Skeletal muscle satellite cell (primary cell): ENCODE results near the gene WDR37.
"Not testable (repeated sequence)": the region's sequence is repeated elsewhere in the genome, so short reads cannot be mapped to it uniquely, and the experiment has no call there.

Experiments used
- H3K27me3 ChIP-seq: 2 replicates; pipeline ENCODE4 v1.7.0; 2013; ENCODE audit warnings: low read length; ENCODE audit not compliant: control insufficient read depth, insufficient read depth
- H3K36me3 ChIP-seq: 2 replicates; pipeline ENCODE4 v1.7.0; 2013; ENCODE audit warnings: mild to moderate bottlenecking, control low read depth, low read length; ENCODE audit not compliant: insufficient read depth
- H3K4me1 ChIP-seq: 2 replicates; pipeline ENCODE4 v1.7.0; 2013; ENCODE audit warnings: low read length; ENCODE audit not compliant: control insufficient read depth, insufficient read depth
- H3K4me2 ChIP-seq: 2 replicates; pipeline ENCODE4 v1.7.0; 2013; ENCODE audit warnings: mild to moderate bottlenecking, low read length
- H3K4me3 ChIP-seq: 2 replicates; pipeline ENCODE4 v1.7.0; 2013; ENCODE audit warnings: low read length
- H3K9ac ChIP-seq: 2 replicates; pipeline ENCODE4 v1.7.0; 2013; ENCODE audit warnings: mild to moderate bottlenecking, low read depth, low read length, moderate library complexity
- H3K9me3 ChIP-seq: replicated peaks from 2 replicates; pipeline ENCODE4 v1.7.0; 2013; ENCODE audit warnings: mild to moderate bottlenecking, control low read depth, low read length

WDR37 gene

GRCh38 chr10:1057106-1057657, 997 bp downstream of the WDR37 start:
- H3K4me3 ChIP-seq, result peak overlapping the region; percentile 98
- peak overlapping the region; percentile 100 for H3K9ac ChIP-seq
- peak overlapping the region; percentile 87 for H3K4me2 ChIP-seq
- H3K9me3 ChIP-seq, result no peaks in the 10 kb centered on the region
- H3K36me3 ChIP-seq, result peaks cover 20% of the 10 kb centered on the region
- no peaks in the 10 kb centered on the region for H3K27me3 ChIP-seq
- H3K4me1 ChIP-seq, result peaks cover 23% of the 10 kb centered on the region

- Histone ChIP-seq H3K4me3 (peak overlapping the region; percentile 98), H3K27me3 (no peaks in the 10 kb centered on the region), H3K36me3 (peaks cover 12% of the 10 kb centered on the region)
These were observed 1.8 kb downstream of the WDR37 start for GRCh38 chr10:1058017-1058416.

GRCh38 chr10:1059902-1060301, 3.7 kb downstream of the WDR37 start:
- H3K4me3 ChIP-seq, result no peak overlapping the region
- H3K9me3 ChIP-seq, result no peaks in the 10 kb centered on the region
- no peak overlapping the region for H3K4me2 ChIP-seq
- H3K36me3 ChIP-seq, result peaks cover 17% of the 10 kb centered on the region
- H3K27me3 ChIP-seq, result no peaks in the 10 kb centered on the region
- H3K9ac ChIP-seq, result no peak overlapping the region
- H3K4me1 ChIP-seq, result peaks cover 14% of the 10 kb centered on the region

More at GRCh38 chr10:1058017-1058416, 1.8 kb downstream of the WDR37 start:
- Histone ChIP-seq H3K4me1 (peaks cover 23% of the 10 kb centered on the region), H3K9me3 (no peaks in the 10 kb centered on the region), H3K9ac (no peak overlapping the region), H3K4me2 (peak overlapping the region; percentile 87)

GRCh38 chr10:1061930-1062774, 6.0 kb downstream of the WDR37 start:
- peaks cover 9% of the 10 kb centered on the region for H3K4me1 ChIP-seq
- no peak overlapping the region for H3K4me3 ChIP-seq
- no peak overlapping the region for H3K4me2 ChIP-seq
- no peak overlapping the region for H3K9ac ChIP-seq
- H3K9me3 ChIP-seq, result no peaks in the 10 kb centered on the region
- peaks cover 18% of the 10 kb centered on the region for H3K36me3 ChIP-seq
- H3K27me3 ChIP-seq, result no peaks in the 10 kb centered on the region

- Histone ChIP-seq H3K36me3 (peaks cover 18% of the 10 kb centered on the region), H3K4me1 (no peaks in the 10 kb centered on the region), H3K9me3 (no peaks in the 10 kb centered on the region), H3K27me3 (no peaks in the 10 kb centered on the region), H3K4me2 (no peak overlapping the region), H3K4me3 (no peak overlapping the region), H3K9ac (no peak overlapping the region)
These were observed 7.2 kb downstream of the WDR37 start for GRCh38 chr10:1063232-1063865.

- Histone ChIP-seq H3K9ac (no peak overlapping the region), H3K27me3 (no peaks in the 10 kb centered on the region), H3K9me3 (no peaks in the 10 kb centered on the region), H3K4me1 (no peaks in the 10 kb centered on the region), H3K36me3 (peaks cover 13% of the 10 kb centered on the region), H3K4me2 (no peak overlapping the region), H3K4me3 (no peak overlapping the region)
These were observed 8.7 kb downstream of the WDR37 start for GRCh38 chr10:1064964-1065247.

- H3K27me3 ChIP-seq, H3K9ac ChIP-seq, H3K9me3 ChIP-seq, H3K4me1 ChIP-seq, H3K4me2 ChIP-seq, H3K4me3 ChIP-seq: not testable (repeated sequence)
- H3K36me3 ChIP-seq, result peaks cover 13% of the 10 kb centered on the region
These were observed 10.5 kb downstream of the WDR37 start for GRCh38 chr10:1066734-1067133.

- Histone ChIP-seq H3K27me3 (no peaks in the 10 kb centered on the region), H3K9me3 (no peaks in the 10 kb centered on the region), H3K36me3 (peaks cover 23% of the 10 kb centered on the region), H3K4me2 (no peak overlapping the region), H3K4me3 (no peak overlapping the region), H3K4me1 (no peaks in the 10 kb centered on the region), H3K9ac (no peak overlapping the region)
These were observed 12.5 kb downstream of the WDR37 start for GRCh38 chr10:1068380-1069361.

GRCh38 chr10:1070919-1071318, 14.7 kb downstream of the WDR37 start:
- H3K27me3 ChIP-seq, result no peaks in the 10 kb centered on the region
- H3K36me3 ChIP-seq, result peaks cover 27% of the 10 kb centered on the region
- no peak overlapping the region for H3K4me2 ChIP-seq
- no peak overlapping the region for H3K9ac ChIP-seq
- H3K4me3 ChIP-seq, result no peak overlapping the region
- H3K9me3 ChIP-seq, result no peaks in the 10 kb centered on the region
- no peaks in the 10 kb centered on the region for H3K4me1 ChIP-seq

- H3K4me1 ChIP-seq, result no peaks in the 10 kb centered on the region
- H3K9me3 ChIP-seq, result no peaks in the 10 kb centered on the region
- no peak overlapping the region for H3K9ac ChIP-seq
- peaks cover 31% of the 10 kb centered on the region for H3K36me3 ChIP-seq
- H3K27me3 ChIP-seq, result no peaks in the 10 kb centered on the region
- no peak overlapping the region for H3K4me3 ChIP-seq
- no peak overlapping the region for H3K4me2 ChIP-seq
These were observed 18.0 kb downstream of the WDR37 start for GRCh38 chr10:1074052-1074747.
